Mesenchymal stem cell (in vitro differentiated cells and primary cell): Measurements from ENCODE around the gene TTC7B.

Experiments used
- DNase-seq: peaks from one replicate; pipeline ENCODE4 v3.0.0-alpha.2; 2013
- H2AFZ ChIP-seq: one replicate; pipeline ENCODE4 v1.6.1; 2013; ENCODE audit warnings: low read depth, mild to moderate bottlenecking, control low read depth, inconsistent platforms, low read length, moderate library complexity
- H2AK5ac ChIP-seq: 2 replicates; pipeline ENCODE4 v1.6.1; 2013; ENCODE audit warnings: low read length, moderate library complexity, mild to moderate bottlenecking, inconsistent platforms; ENCODE audit not compliant: severe bottlenecking
- H2BK120ac ChIP-seq: one replicate; pipeline ENCODE4 v1.6.1; 2013; ENCODE audit warnings: low read depth, mild to moderate bottlenecking, inconsistent platforms, low read length, moderate library complexity
- H2BK12ac ChIP-seq, 2 experiments: one replicate each; pipeline ENCODE4 v1.6.1; 2013; ENCODE audit warnings: inconsistent platforms in 2 of 2, low read length in 2 of 2, mild to moderate bottlenecking in 2 of 2, moderate library complexity in 2 of 2, control low read depth in 1 of 2
- H2BK15ac ChIP-seq: one replicate; pipeline ENCODE4 v1.6.1; 2013; ENCODE audit warnings: mild to moderate bottlenecking, low read depth, inconsistent platforms; ENCODE audit not compliant: poor library complexity, severe bottlenecking
- H2BK5ac ChIP-seq: 2 replicates; pipeline ENCODE4 v1.6.1; 2013; ENCODE audit warnings: low read depth, mild to moderate bottlenecking, low read length, control low read depth, inconsistent platforms; ENCODE audit not compliant: poor library complexity, severe bottlenecking
- H3K14ac ChIP-seq, 2 experiments: one replicate each; pipeline ENCODE4 v1.6.1; 2013; ENCODE audit warnings: inconsistent platforms in 2 of 2, low read length in 2 of 2, control low read depth in 1 of 2, mild to moderate bottlenecking in 1 of 2, moderate library complexity in 1 of 2
- H3K18ac ChIP-seq, 2 experiments: one replicate each; pipeline ENCODE4 v1.6.1; 2013; ENCODE audit warnings: inconsistent platforms in 2 of 2, low read length in 2 of 2, control low read depth in 1 of 2, low read depth in 1 of 2, mild to moderate bottlenecking in 1 of 2
- H3K23ac ChIP-seq, 2 experiments: one replicate each; pipeline ENCODE4 v1.6.1; 2013; ENCODE audit warnings: inconsistent platforms in 2 of 2, low read length in 2 of 2, mild to moderate bottlenecking in 2 of 2, moderate library complexity in 2 of 2, control low read depth in 1 of 2
- H3K27ac ChIP-seq: 2 replicates; pipeline ENCODE4 v1.5.1; 2013; ENCODE audit warnings: mild to moderate bottlenecking, moderate library complexity, low read length, control low read depth, inconsistent platforms; ENCODE audit not compliant: poor library complexity, severe bottlenecking
- H3K27me3 ChIP-seq, 2 experiments: 2 replicates each; pipeline versions ENCODE4 v1.6.1 to v1.7.0; 2013; ENCODE audit warnings: low read length in 2 of 2, mild to moderate bottlenecking in 2 of 2, moderate library complexity in 2 of 2, control low read depth in 1 of 2, inconsistent platforms in 1 of 2; ENCODE audit not compliant: control insufficient read depth in 1 of 2, insufficient read depth in 1 of 2
- H3K36me3 ChIP-seq, 2 experiments: 2 replicates each; pipeline versions ENCODE4 v1.6.1 to v1.7.0; 2013; ENCODE audit warnings: low read length in 2 of 2, control low read depth in 1 of 2, inconsistent platforms in 1 of 2, low read depth in 1 of 2, mild to moderate bottlenecking in 1 of 2; ENCODE audit not compliant: insufficient read depth in 2 of 2, control insufficient read depth in 1 of 2
- H3K4ac ChIP-seq, 2 experiments: one replicate each; pipeline ENCODE4 v1.6.1; 2013; ENCODE audit warnings: inconsistent platforms in 2 of 2, low read length in 2 of 2, mild to moderate bottlenecking in 2 of 2, moderate library complexity in 2 of 2, control low read depth in 1 of 2, low read depth in 1 of 2
- H3K4me1 ChIP-seq: 2 replicates; pipeline ENCODE4 v1.6.1; 2013; ENCODE audit warnings: low read depth, low read length, control low read depth; ENCODE audit not compliant: control insufficient read depth, insufficient read depth
- H3K4me2 ChIP-seq: 2 replicates; pipeline ENCODE4 v1.6.1; 2013; ENCODE audit warnings: low read length, mild to moderate bottlenecking, inconsistent platforms; ENCODE audit not compliant: poor library complexity, severe bottlenecking
- H3K4me3 ChIP-seq, 2 experiments: 2 replicates each; pipeline versions ENCODE4 v1.5.1 to v1.7.0; 2013; ENCODE audit warnings: low read length in 2 of 2, mild to moderate bottlenecking in 2 of 2, control low read depth in 1 of 2, low read depth in 1 of 2; ENCODE audit not compliant: insufficient read depth in 1 of 2
- H3K79me1 ChIP-seq: replicated peaks from 2 replicates; pipeline ENCODE4 v1.6.1; 2013; ENCODE audit warnings: mild to moderate bottlenecking, control low read depth, low read length, inconsistent platforms; ENCODE audit not compliant: poor library complexity, severe bottlenecking
- H3K9ac ChIP-seq: 2 replicates; pipeline ENCODE4 v1.7.0; 2013; ENCODE audit warnings: mild to moderate bottlenecking, low read length, moderate library complexity
- H3K9me3 ChIP-seq: 2 replicates; pipeline ENCODE4 v1.7.0; 2013; ENCODE audit warnings: mild to moderate bottlenecking, low read length; ENCODE audit not compliant: control insufficient read depth
- H4K8ac ChIP-seq: one replicate; pipeline ENCODE4 v1.6.1; 2013; ENCODE audit warnings: inconsistent platforms, mild to moderate bottlenecking, low read length, moderate library complexity
- H4K91ac ChIP-seq: one replicate; pipeline ENCODE4 v1.6.1; 2013; ENCODE audit warnings: mild to moderate bottlenecking, low read length, inconsistent platforms
- WGBS: methylation state at CpG from one replicate; pipeline ENCODE4 v1.1.7; 2013; ENCODE audit warnings: mixed read lengths; 5-methylcytosine and 5-hydroxymethylcytosine counted together

TTC7B gene

DNA sequence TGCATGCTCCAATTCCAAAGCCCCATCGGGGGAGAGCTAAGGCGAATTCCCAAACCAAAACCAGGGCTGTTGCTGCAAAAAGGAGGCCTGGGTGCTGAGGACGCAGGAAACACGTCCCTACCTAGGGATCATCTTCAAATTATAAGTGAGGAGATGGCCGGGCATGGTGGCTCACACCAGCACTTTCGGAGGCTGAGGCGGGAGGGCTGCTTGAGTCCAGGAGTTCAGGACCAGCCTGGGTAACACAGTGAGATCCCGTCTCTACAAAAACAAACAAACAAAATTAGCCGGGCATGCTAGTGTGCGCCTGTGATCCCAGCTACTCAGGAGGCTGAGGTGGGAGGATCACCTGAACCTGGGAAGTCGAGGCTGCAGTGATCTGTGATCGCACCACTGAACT is 276.2 kb downstream of the TTC7B start:
- Histone ChIP-seq H3K23ac (no peak overlapping the region), H3K79me1 (no peaks in the 10 kb centered on the region), H3K9me3 (no peaks in the 10 kb centered on the region), H3K4me3 (no peak overlapping the region), H2AK5ac (no peak overlapping the region), H3K36me3 (peaks cover 13 to 30% of the 10 kb centered on the region in 2 experiments), H2BK120ac (no peak overlapping the region), H3K27ac (no peak overlapping the region), H3K27me3 (no peaks in the 10 kb centered on the region), H3K18ac (no peak overlapping the region), H4K8ac (no peak overlapping the region), H2BK12ac (no peak overlapping the region), H4K91ac (no peak overlapping the region), H2AFZ (no peak overlapping the region), H3K4ac (no peak overlapping the region), H2BK5ac (no peak overlapping the region), H3K4me2 (no peak overlapping the region), H3K4me1 (peaks cover 6% of the 10 kb centered on the region), H2BK15ac (no peak overlapping the region), H3K9ac (no peak overlapping the region), H3K14ac (no peak overlapping the region)
- 97% methylated on average over 11 of the region's 12 CpGs for WGBS
- DNase-seq: no peak

- Histone ChIP-seq H4K91ac (no peak overlapping the region), H3K4me1 (peaks cover 7% of the 10 kb centered on the region), H2AK5ac (no peak overlapping the region)
Measured at GRCh38 chr14:90539496-90539775, 276.8 kb downstream of the TTC7B start.

GRCh38 chr14:90538716-90539495 is 277.3 kb downstream of the TTC7B start:
- Histone ChIP-seq H3K79me1 (no peaks in the 10 kb centered on the region), H4K91ac (no peak overlapping the region)

More at GRCh38 chr14:90539496-90539775, 276.8 kb downstream of the TTC7B start:
- no peak overlapping the region for H3K14ac ChIP-seq
- H3K23ac ChIP-seq: no peak overlapping the region
- H3K27me3 ChIP-seq: no peaks in the 10 kb centered on the region
- no peak overlapping the region for H3K4ac ChIP-seq
- H2BK15ac ChIP-seq: no peak overlapping the region
- H2BK5ac ChIP-seq: no peak overlapping the region
- no peaks in the 10 kb centered on the region for H3K79me1 ChIP-seq
- no peaks in the 10 kb centered on the region for H3K9me3 ChIP-seq
- no peak overlapping the region for H3K4me2 ChIP-seq
- no peak overlapping the region for H2BK12ac ChIP-seq
- no peak overlapping the region for H3K27ac ChIP-seq
- no peak overlapping the region for H4K8ac ChIP-seq
- peaks cover 13 to 28% of the 10 kb centered on the region in 2 experiments for H3K36me3 ChIP-seq
- no peak overlapping the region for H3K9ac ChIP-seq
- no peak overlapping the region for H2AFZ ChIP-seq
- DNase-seq: no peak
- no peak overlapping the region for H2BK120ac ChIP-seq
- H3K18ac ChIP-seq: no peak overlapping the region
- H3K4me3 ChIP-seq: no peak overlapping the region
- 95% methylated on average over 3 of the region's 3 CpGs for WGBS

GRCh38 chr14:90538095-90538494 is 278.1 kb downstream of the TTC7B start:
- no peak for DNase-seq
- H3K4me2 ChIP-seq: no peak overlapping the region
- H2BK5ac ChIP-seq: no peak overlapping the region
- no peak overlapping the region for H4K91ac ChIP-seq
- H3K9me3 ChIP-seq: no peaks in the 10 kb centered on the region
- H3K23ac ChIP-seq: no peak overlapping the region
- H2AFZ ChIP-seq: no peak overlapping the region
- H2AK5ac ChIP-seq: no peak overlapping the region
- H3K14ac ChIP-seq: no peak overlapping the region
- no peak overlapping the region for H3K4ac ChIP-seq
- no peak overlapping the region for H3K4me3 ChIP-seq
- WGBS: 76% methylated on average over 10 of the region's 10 CpGs
- no peak overlapping the region for H2BK12ac ChIP-seq
- H3K4me1 ChIP-seq: peaks cover 19% of the 10 kb centered on the region
- no peaks in the 10 kb centered on the region for H3K79me1 ChIP-seq
- H3K9ac ChIP-seq: no peak overlapping the region
- no peaks in the 10 kb centered on the region for H3K27me3 ChIP-seq
- H2BK120ac ChIP-seq: no peak overlapping the region
- no peak overlapping the region for H3K27ac ChIP-seq
- H3K18ac ChIP-seq: no peak overlapping the region
- no peak overlapping the region for H4K8ac ChIP-seq
- no peak overlapping the region for H2BK15ac ChIP-seq
- peaks cover 13 to 21% of the 10 kb centered on the region in 2 experiments for H3K36me3 ChIP-seq

More at GRCh38 chr14:90538716-90539495, 277.3 kb downstream of the TTC7B start:
- H2BK15ac ChIP-seq: no peak overlapping the region
- 98% methylated on average over 11 of the region's 13 CpGs for WGBS
- H3K4me3 ChIP-seq: no peak overlapping the region
- no peak overlapping the region for H3K23ac ChIP-seq
- no peak overlapping the region for H2AFZ ChIP-seq
- H2BK5ac ChIP-seq: no peak overlapping the region
- H3K27me3 ChIP-seq: no peaks in the 10 kb centered on the region
- H3K9ac ChIP-seq: no peak overlapping the region
- no peak overlapping the region for H3K4ac ChIP-seq
- no peak overlapping the region for H2BK120ac ChIP-seq
- no peaks in the 10 kb centered on the region for H3K9me3 ChIP-seq
- no peak overlapping the region for H3K14ac ChIP-seq
- H4K8ac ChIP-seq: no peak overlapping the region
- no peak overlapping the region for H3K4me2 ChIP-seq
- no peak overlapping the region for H3K27ac ChIP-seq
- H2BK12ac ChIP-seq: no peak overlapping the region
- no peak overlapping the region for H3K18ac ChIP-seq
- peaks cover 12% of the 10 kb centered on the region for H3K4me1 ChIP-seq
- H3K36me3 ChIP-seq: peaks cover 13 to 24% of the 10 kb centered on the region in 2 experiments
- H2AK5ac ChIP-seq: no peak overlapping the region
- DNase-seq: no peak
